GM19452 (cell line): Measurements from ENCODE around the gene MROH2A.
"Not testable (repeated sequence)": the region's sequence is repeated elsewhere in the genome, so short reads cannot be mapped to it uniquely, and the experiment has no call there.

Source experiments
- ATAC-seq: cut with Tn5 transposase; IDR thresholded peaks from one replicate; pipeline ENCODE4 v1.9.1; 2021; ENCODE audit not compliant: unreplicated experiment

The MROH2A gene

GRCh38 chr2:233778030-233778429 lies at the start of gene MROH2A:
TSS of gene MROH2A (plus strand) at chr2:233778330. CDS start at chr2:233779359, 1,029 bp downstream.
- no peak for ATAC-seq

DNA sequence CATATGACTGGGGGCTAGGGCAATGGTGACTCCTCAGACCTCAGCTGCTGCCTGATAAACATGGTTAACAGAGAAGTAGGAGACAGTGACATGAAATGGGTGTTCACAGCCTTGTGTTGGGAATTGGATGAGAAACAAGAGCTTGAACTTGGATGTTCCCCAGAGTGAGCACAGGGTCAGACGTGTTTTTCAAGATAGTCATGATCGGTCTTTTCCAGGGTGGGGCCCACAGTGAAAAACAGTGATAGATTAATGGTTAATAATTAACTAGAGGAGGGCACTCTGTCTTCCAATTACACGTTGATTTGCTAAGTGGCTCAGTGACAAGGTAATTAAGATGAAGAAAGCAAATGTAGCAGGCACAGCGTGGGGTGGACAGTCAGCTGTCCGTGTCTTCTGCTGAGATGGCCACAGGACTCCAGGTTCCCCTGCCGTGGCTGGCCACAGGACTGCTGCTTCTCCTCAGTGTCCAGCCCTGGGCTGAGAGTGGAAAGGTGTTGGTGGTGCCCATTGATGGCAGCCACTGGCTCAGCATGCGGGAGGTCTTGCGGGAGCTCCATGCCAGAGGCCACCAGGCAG lies 49.3 kb upstream of the MROH2A start, which contains the start of gene UGT1A3:
Gene UGT1A3, plus strand, starts transcription at position 320 of the 579 bp plus-strand sequence. Its CDS starts 85 bp downstream, at position 405.
- no peak for ATAC-seq

- ATAC-seq, result not testable (repeated sequence)
Measured at GRCh38 chr2:233736868-233737653, 41.1 kb upstream of the MROH2A start.

GRCh38 chr2:233740870-233741269 lies 37.3 kb upstream of the MROH2A start:
- no peak for ATAC-seq

GRCh38 chr2:233743464-233744259 lies 34.5 kb upstream of the MROH2A start:
- ATAC-seq, result no peak

GRCh38 chr2:233745073-233745755 lies 32.9 kb upstream of the MROH2A start:
- no peak for ATAC-seq

GRCh38 chr2:233745838-233746237 lies 32.3 kb upstream of the MROH2A start:
- not testable (repeated sequence) for ATAC-seq

DNA sequence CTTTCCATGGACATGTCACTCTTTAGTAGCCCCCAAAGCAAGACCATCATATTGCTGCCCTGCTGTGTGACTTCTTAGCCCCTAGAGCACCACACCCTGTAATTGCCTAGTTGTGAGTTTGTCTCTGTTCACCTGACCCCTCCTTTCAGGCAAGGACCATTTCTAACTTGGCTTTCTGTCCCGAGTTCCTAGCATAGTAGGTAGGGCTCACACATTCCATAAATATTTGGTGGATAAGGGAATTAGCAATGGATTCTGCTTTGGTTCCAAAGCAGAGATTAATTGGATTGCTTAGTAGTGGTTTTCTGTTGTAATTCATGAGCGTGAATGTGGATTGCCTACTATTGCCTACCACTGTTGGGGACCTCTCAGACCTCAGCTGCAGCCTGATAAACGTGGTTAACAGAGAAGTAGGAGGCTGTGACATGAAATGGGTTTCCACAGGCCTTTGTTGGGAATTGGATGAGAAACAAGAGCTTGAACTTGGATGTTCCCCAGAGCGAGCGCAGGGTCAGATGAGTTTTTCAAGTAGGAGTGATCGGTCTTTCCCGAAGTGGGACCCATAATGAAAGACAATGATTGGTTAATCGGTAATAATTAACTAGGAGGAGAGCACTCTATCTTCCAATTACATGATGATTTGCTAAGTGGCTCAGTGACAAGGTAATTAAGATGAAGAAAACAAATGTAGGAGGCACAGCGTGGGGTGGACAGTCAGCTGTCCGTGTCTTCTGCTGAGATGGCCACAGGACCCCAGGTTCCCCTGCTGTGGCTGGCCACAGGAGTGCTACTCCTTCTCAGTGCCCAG lies 31.5 kb upstream of the MROH2A start:
- ATAC-seq, result no peak

- ATAC-seq, result no peak
Measured at GRCh38 chr2:233747283-233747544, 30.9 kb upstream of the MROH2A start.

GRCh38 chr2:233750689-233751088 lies 27.4 kb upstream of the MROH2A start:
- ATAC-seq, result not testable (repeated sequence)

DNA sequence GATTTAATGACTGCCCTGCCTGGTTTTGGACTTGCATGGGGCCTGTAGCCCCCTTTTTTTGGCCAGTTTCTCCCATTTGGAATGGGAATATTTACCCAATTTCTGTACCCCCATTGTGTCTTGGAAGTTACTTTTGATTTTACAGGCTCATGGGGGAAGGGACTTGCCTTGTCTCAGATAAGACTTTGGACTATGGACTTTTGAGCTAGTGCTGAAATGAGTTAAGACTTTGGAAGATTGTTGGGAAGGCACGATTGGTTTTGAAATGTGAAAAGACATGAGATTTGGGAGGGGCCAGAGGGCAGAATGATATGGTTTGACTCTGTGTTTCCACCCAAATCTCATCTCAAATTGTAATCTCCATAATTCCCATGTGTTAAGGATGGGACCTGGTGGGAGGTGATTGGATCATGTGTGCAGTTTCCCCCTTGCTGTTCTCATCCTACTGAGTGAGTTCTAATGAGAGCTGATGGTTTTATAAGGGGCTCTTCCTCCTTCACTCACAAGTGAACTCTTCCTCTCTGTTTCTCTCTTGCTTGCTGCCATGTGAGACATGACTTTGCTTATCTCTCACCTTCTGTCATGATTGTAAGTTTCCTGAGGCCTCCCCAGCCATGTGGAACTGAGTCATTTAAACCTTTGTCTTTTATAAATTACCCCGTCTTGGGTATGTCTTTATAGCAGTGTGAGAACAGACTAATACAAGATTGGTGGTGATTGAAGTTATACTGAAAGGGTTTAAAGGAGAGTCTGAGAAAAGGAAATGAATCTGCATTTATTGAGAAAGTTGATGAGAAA lies 26.7 kb upstream of the MROH2A start:
- not testable (repeated sequence) for ATAC-seq

DNA sequence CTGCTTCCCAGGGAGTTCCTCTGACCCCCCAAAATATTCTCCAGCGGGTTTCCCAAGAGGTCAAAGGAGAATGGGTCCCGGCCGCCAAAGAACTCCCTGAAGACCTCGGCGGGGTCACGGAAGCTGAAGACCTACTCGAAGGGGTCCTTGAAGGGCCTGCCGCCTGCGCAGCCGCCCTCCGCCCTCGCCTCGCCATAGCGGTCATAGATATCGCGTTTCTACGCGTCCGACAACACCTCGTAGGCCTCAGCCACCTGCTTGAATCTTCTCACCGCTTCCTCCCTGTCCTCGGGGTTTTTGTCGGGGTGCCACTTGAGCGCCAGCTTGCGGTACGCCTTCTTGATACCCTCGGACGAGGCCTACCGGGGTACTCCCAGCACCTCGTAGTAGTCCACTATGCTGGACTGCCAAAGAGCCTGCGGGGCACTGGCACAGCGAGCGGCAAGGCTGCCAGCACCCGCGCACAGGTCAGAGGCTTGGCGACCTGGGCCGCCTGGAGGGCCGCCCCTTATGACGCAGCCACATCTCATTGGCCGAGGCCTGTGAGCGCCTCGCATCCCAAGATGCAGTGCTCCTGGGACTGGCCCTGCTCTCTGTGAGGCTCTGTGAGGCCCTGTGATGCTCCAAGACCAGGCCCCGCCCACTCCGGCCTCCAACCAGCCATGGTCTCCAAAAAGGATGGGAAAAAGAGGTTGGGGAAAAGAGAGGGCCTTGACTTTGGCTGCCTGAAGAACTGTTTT lies 23.1 kb upstream of the MROH2A start:
- no peak for ATAC-seq

- ATAC-seq, result no peak
Measured at GRCh38 chr2:233756429-233757081, 21.6 kb upstream of the MROH2A start.

- ATAC-seq, result no peak
Measured at GRCh38 chr2:233758141-233758540, 20.0 kb upstream of the MROH2A start.

DNA sequence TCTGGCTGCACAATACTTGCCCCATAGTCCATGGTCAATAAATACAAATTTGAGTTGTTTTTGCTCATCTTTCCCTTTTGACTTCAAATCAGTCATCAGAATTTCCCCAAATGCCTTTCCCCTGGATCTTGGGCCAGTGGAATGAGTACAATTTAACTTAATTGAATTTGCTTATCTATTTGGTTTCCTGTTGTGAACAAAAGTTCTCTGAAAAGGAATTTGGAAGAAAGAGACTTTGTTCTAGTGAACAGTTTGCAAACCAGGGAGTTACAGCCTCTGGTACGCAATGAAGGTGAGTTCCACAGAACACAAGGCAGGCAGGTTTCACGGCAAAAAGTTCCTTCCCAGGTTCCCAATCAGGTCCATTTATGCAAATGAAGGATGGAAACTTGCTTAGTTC lies 19.3 kb upstream of the MROH2A start:
- ATAC-seq, result no peak

DNA sequence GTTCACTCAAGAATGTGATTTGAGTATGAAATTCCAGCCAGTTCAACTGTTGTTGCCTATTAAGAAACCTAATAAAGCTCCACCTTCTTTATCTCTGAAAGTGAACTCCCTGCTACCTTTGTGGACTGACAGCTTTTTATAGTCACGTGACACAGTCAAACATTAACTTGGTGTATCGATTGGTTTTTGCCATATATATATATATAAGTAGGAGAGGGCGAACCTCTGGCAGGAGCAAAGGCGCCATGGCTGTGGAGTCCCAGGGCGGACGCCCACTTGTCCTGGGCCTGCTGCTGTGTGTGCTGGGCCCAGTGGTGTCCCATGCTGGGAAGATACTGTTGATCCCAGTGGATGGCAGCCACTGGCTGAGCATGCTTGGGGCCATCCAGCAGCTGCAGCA lies 18.1 kb upstream of the MROH2A start, which contains the start of gene UGT1A1:
Gene UGT1A1, plus strand, starts transcription at position 228 of the 400 bp plus-strand sequence. Its CDS starts 18 bp downstream, at position 246.
- ATAC-seq, result no peak

- no peak for ATAC-seq
Measured at GRCh38 chr2:233761040-233761769, 16.9 kb upstream of the MROH2A start.

DNA sequence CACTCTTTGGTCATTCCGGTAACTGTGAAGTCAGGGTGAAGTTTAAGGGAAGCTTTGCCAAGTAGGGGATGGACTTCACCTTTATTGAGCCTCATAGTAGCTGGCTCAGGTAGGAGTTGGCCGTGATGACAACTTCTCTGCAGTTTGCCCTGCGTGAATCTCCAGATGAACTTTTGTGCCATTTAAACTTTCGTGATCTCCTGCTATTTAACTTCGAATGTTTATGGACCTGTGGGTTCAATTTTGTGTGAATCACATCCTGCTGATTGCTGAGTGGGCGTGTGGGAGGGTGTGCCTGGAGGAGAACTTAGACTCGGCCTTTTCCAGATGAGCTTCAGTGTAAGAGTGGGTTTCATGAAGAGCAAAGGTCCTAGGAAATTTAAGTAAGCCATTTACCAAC lies 13.9 kb upstream of the MROH2A start:
- no peak for ATAC-seq
